K562 (cell line): ENCODE results near the gene DAPK1. TPM values are rescaled to one million over a fixed set of nuclear protein-coding genes. Genes with fewer than 3 reads are reported as not detected.
A peak's percentile ranks its signal among the peaks of the same experiment; 100 is the strongest.

Source experiments
- AFF4 ChIP-seq: sonication (generic); formaldehyde crosslinking; IDR thresholded peaks from 2 replicates; pipeline ENCODE4 v1.8.0; 2023; ENCODE audit warnings: mild to moderate bottlenecking, missing genetic modification reagents
- BCL6 ChIP-seq: fragments of 250-450 bp; sonication (Bioruptor Pico); IDR thresholded peaks from 2 replicates; pipeline ENCODE4 v1.4.0; 2020
- CBFA2T3 ChIP-seq: fragments of 450-650 bp; IDR thresholded peaks from 2 replicates; pipeline ENCODE4 v1.6.1; 2017
- DPF2 ChIP-seq: fragments of 450-650 bp; IDR thresholded peaks from 2 replicates; pipeline ENCODE4 v1.6.1; 2016
- EP400 ChIP-seq: fragments of 450-650 bp; IDR thresholded peaks from 2 replicates; pipeline ENCODE4 v1.6.1; 2017; ENCODE audit warnings: antibody characterized with exemption, mild to moderate bottlenecking, moderate library complexity
- HOXB6 ChIP-seq: fragments of 250-450 bp; sonication (Bioruptor Pico); IDR thresholded peaks from 2 replicates; pipeline ENCODE4 v1.5.1; 2022; ENCODE audit warnings: mild to moderate bottlenecking, borderline replicate concordance
- IRF1 ChIP-seq: sonication (generic); formaldehyde crosslinking; IDR thresholded peaks from 2 replicates; pipeline ENCODE4 v1.8.0; 2022; ENCODE audit warnings: missing genetic modification reagents, mild to moderate bottlenecking, borderline replicate concordance
- KAT7 ChIP-seq: sonication (generic); formaldehyde crosslinking; IDR thresholded peaks from 2 replicates; pipeline ENCODE4 v1.8.0; 2022; ENCODE audit warnings: missing genetic modification reagents, mild to moderate bottlenecking, borderline replicate concordance
- KDM2B ChIP-seq: fragments of 250-450 bp; sonication (Bioruptor Pico); IDR thresholded peaks from 2 replicates; pipeline ENCODE4 v1.8.0; 2021; ENCODE audit warnings: mild to moderate bottlenecking, moderate library complexity
- KDM4B ChIP-seq, 2 experiments: fragments of 450-650 bp in 1 of 2; sonication (generic) in 1 of 2; IDR thresholded peaks; 2 replicates each; pipeline ENCODE4 v1.6.1; 2016 to 2017; ENCODE audit warnings: borderline replicate concordance in 2 of 2, antibody characterized with exemption in 1 of 2, low read depth in 1 of 2, mild to moderate bottlenecking in 1 of 2
- L3MBTL2 ChIP-seq: fragments of 450-650 bp; IDR thresholded peaks from 2 replicates; pipeline ENCODE4 v1.6.1; 2016; ENCODE audit warnings: mild to moderate bottlenecking, moderate library complexity
- NBN ChIP-seq: fragments of 450-650 bp; IDR thresholded peaks from 2 replicates; pipeline ENCODE4 v1.6.1; 2016; ENCODE audit warnings: low read depth, mild to moderate bottlenecking
- PHF21A ChIP-seq: fragments of 450-650 bp; IDR thresholded peaks from 2 replicates; pipeline ENCODE4 v1.6.1; 2017; ENCODE audit warnings: low read depth, borderline replicate concordance
- RERE ChIP-seq: sonication (generic); formaldehyde crosslinking; IDR thresholded peaks from 2 replicates; pipeline ENCODE4 v1.8.0; 2023; ENCODE audit warnings: missing genetic modification reagents, mild to moderate bottlenecking, borderline replicate concordance
- SNIP1 ChIP-seq: fragments of 450-650 bp; IDR thresholded peaks from 2 replicates; pipeline ENCODE4 v1.7.1; 2017; ENCODE audit warnings: low read depth, mild to moderate bottlenecking
- TAF15 ChIP-seq: fragments of 200-400 bp; formaldehyde crosslinking; IDR thresholded peaks from 2 replicates; pipeline ENCODE4 v1.6.1; 2017; ENCODE audit warnings: mild to moderate bottlenecking, low read depth, low read length, moderate library complexity
- TBL1XR1 ChIP-seq, 2 experiments: IDR thresholded peaks; 2 replicates each; pipeline ENCODE4 v1.6.1; 2012; ENCODE audit warnings: improper control_type of control experiment in 2 of 2, low read length in 2 of 2, mild to moderate bottlenecking in 1 of 2
- TRIM28 ChIP-seq: fragments of 450-650 bp; IDR thresholded peaks from 2 replicates; pipeline ENCODE4 v1.6.1; 2017
- ZNF589 ChIP-seq: fragments of 200-800 bp; sonication (Bioruptor generic); IDR thresholded peaks from 2 replicates; pipeline ENCODE4 v1.6.1; 2016; ENCODE audit warnings: low read depth, missing genetic modification characterization, missing compliant biosample characterization
- polyA plus RNA-seq, 8 experiments: library from polyadenylated mRNA; depleted of rRNA in 4 of 8; stranded (reverse) in 5 of 8; unstranded in 3 of 8; fragments of >200 nt; fragmentation: Nextera tagmentation in 2 of 8; fragmentation: Illumina TruSeq in 1 of 8; extraction: Ambion mirVana in 2 of 8; extraction: Trizol in 1 of 8; gene quantifications; 2 replicates each; pipeline versions ENCODE4 v1.2.1 to v1.2.3, GENCODE V29; 2011 to 2014; ENCODE audit warnings: inconsistent platforms in 1 of 8, missing spikeins in 1 of 8
- total RNA-seq, 7 experiments: library from RNA; depleted of rRNA in 6 of 7; stranded (reverse); fragments of >200 nt in 6 of 7; fragmentation: Illumina TruSeq in 2 of 7; extraction: Trizol in 2 of 7; gene quantifications; 2 replicates each; pipeline versions ENCODE4 v1.2.1 to v1.2.3, GENCODE V29; 2011 to 2021; ENCODE audit warnings: low replicate concordance in 1 of 7

Gene DAPK1
- total and polyA plus RNA-seq, 9 of the 15 experiments (the other 6 are each of a cell fraction or from before 2014, with no cell fraction given): 1.7 to 26.4 (median 15.8) TPM

- TF ChIP-seq TAF15: no peak
- no peak for TF ChIP-seq HOXB6 (CRISPR knock-in tag)
- TF ChIP-seq EP400: peak; percentile 44; the same call in 1 of the 2 replicates
- peak; percentile 59 for TF ChIP-seq L3MBTL2
- TF ChIP-seq KAT7 (CRISPR knock-in tag): no peak
- TF ChIP-seq ZNF589: no peak
- TF ChIP-seq NBN: no peak
- no peak for TF ChIP-seq BCL6 (CRISPR knock-in tag)
- TF ChIP-seq IRF1: no peak
- no peak for TF ChIP-seq RERE (CRISPR knock-in tag)
- peak; percentile 58; the same call in 1 of the 2 replicates for TF ChIP-seq DPF2
- TF ChIP-seq PHF21A: no peak
- no peak for TF ChIP-seq AFF4 (CRISPR knock-in tag)
- TF ChIP-seq KDM4B (IDR thresholded peaks at IDR 0.05; ENCODE audit: borderline replicate concordance in 2 of 2, low read depth in 1 of 2): no peak
- TF ChIP-seq CBFA2T3: peak; percentile 79
- TF ChIP-seq TBL1XR1 (IDR thresholded peaks at IDR 0.05; ENCODE audit: low read length in 2 of 2): 0 out of 4 replicates have a peak, but pooled peaks of 1 of the 2 experiments have one; percentile 7
- TF ChIP-seq TRIM28: no peak
- no peak for TF ChIP-seq KDM2B
- no peak for TF ChIP-seq SNIP1
Observed at GRCh38 chr9:87592554-87593358, 95.1 kb downstream of the DAPK1 start (continued).
